GM12801 (cell line): ENCODE results near the gene ATG13.

Experiments used
- TF ChIP-seq, protein P1 (sequence below): IDR thresholded peaks from one replicate; pipeline ENCODE4 v1.5.1; 2011; ENCODE audit warnings: control low read depth; ENCODE audit not compliant: insufficient read length; ENCODE audit errors: extremely low read depth

The ATG13 gene

DNA sequence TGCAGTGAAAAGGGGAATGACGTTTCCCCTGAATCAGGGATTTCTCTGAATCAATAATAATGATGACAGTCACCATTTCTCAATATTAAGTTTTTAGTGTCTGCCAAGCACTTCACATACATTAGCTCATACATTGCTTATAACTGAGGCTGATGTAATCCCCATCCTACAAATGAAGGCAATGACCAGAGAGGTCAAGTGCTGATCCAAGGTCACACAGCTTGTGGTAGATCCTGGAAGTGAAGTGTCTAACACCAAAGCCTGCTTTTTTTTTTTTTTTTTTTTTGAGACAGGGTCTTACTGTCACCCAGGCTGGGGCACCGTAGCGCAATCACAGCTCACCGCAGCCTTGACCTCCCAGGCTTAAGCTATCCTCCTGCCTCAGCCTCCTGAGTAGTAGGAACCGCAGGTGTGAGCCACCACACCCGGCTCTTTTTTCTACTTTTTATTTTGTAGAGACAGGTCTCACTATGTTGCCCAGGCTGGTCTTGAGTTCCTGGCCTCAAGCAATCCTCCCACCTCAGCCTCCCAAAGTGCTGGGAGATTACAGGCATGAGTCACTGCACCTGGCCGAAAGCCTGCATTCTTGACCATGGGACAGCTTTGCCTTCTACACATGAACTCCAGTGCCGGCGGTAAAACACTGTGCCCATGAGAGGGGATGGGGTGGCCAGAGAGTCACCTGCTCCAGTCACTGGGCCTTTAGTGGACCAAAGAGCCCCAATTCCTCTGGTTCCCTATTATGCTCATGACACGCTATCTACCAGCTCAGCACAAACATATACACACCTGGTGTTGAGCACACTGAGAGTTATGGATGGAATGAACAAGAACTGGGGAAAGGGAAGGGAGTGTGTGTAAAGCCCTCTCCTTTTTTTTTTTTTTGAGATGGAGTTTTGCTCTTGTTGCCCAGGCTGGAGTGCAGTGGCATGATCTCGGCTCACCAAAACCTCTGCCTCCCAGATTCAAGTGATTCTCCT lies 65.7 kb downstream of the ATG13 start:
- TF ChIP-seq, protein P1, sequence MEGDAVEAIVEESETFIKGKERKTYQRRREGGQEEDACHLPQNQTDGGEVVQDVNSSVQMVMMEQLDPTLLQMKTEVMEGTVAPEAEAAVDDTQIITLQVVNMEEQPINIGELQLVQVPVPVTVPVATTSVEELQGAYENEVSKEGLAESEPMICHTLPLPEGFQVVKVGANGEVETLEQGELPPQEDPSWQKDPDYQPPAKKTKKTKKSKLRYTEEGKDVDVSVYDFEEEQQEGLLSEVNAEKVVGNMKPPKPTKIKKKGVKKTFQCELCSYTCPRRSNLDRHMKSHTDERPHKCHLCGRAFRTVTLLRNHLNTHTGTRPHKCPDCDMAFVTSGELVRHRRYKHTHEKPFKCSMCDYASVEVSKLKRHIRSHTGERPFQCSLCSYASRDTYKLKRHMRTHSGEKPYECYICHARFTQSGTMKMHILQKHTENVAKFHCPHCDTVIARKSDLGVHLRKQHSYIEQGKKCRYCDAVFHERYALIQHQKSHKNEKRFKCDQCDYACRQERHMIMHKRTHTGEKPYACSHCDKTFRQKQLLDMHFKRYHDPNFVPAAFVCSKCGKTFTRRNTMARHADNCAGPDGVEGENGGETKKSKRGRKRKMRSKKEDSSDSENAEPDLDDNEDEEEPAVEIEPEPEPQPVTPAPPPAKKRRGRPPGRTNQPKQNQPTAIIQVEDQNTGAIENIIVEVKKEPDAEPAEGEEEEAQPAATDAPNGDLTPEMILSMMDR, result no peak

DNA sequence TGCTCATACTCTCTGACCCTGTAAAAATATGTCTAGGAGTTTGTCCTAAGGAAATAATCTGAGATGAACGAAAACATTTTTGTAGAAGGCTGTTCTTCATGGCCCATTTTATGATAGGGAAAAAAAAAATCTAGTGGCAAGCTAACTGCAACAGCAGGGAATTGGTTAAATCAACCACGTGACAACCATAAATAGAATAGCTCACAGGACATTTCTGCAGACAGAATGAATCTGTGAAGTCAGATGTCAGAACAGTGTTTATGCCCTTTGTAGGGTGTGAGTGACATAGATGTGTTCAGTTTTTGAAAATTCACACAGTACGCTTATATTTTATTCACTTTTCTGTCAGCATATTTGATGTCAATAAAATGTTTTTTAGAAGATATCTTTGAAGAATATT lies 67.0 kb downstream of the ATG13 start:
- TF ChIP-seq, protein P1, result no peak

DNA sequence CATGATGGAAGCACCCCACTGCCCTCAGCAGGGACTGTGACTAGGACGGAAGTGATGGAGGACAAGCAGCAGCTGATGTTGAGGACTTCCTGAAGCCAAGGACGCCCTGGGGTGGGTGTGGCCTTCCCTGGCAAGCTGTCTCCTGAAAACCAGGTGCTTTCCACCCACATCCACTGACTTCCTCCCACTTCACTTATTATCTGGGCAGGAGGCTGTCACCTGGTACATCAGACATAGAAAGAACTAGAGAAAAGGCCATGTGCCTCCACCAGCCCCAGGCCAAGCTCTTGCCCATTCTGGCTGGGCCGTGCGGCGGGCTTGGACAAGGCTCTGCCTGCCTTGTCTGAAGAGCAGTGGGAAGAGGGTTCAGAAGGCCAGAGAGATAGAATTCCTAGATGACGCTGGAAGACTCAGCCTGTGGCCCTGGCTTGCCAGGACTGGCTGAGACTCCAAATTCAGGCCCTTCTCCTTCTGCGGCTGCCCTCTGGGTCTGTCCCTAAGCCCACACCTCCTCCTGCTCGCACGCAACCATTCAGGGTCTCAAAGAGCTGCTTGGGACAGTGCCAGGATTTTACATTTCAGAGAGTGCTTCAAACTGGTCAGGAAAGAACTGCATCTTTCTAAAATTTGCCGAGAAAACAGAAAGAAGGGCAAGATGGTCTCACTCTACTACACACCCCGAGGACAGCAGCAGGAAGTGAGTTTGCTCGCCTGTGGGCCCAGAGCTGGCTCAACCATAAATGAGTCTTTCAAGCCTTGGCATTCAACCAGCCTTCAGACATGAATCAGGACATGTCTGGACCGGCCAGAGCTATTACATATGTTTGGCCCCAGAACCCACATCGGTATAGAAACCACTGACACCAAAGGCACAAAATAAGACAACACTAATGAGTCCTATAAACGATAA lies 69.8 kb downstream of the ATG13 start:
- TF ChIP-seq, protein P1, result no peak

DNA sequence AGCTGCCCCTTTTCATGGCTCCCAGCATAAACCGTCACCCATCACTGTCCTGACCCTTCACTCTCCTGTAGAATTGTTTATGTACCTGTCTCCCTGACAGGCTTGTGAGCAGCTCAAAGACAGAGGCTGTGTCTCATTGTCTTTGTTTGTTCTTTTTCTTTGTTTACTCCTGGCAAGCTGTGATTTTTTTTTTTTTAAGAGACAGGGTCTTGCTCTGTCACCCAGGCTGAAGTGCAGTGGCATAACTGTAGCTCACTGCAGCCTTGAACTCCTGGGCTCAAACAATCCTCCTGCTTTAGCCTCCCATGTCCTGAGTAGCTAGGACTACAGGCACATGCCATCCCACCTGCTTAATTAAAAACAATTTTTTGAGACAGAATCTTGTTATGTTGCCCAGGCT lies 73.3 kb downstream of the ATG13 start:
- TF ChIP-seq, protein P1, result no peak

DNA sequence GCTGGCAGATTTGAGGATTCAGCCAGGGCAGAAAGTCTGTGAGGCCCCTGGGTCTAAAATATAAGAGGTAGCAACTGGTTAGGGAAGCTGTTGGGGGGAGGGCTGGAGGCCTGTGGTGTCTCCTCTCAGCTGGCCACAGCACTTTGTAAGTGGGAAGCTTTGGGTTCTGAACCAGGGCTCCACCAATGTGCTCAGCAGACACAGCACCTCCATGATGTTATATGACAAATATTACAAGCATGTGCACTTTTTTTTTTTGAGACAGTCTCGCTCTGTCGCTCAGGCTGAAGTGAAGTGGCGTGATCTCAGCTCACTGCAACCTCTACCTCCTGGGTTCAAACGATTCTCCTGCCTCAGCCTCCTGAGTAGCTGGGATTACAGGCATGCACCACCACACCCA lies 75.1 kb downstream of the ATG13 start:
- TF ChIP-seq, protein P1, result no peak

DNA sequence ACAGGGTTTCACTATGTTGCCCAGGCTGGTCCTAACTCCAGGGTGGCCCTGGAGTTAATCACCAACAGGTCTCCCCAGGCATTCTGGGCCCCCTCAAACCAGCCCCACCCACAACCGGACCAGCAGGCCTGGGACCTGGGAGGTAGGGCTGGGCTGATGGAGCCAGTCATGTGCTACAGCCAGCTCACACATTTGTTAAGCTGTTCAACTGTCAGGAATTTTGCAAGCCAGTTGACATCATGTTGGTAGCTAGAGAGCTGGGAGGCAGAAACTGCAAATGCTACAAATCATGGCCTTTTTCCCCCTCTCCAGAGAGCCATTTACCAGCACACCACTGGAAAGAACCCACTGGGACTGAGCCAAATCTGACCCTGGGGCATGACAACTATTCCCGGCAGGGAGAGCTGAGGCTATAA lies 76.3 kb downstream of the ATG13 start:
- TF ChIP-seq, protein P1, result no peak

DNA sequence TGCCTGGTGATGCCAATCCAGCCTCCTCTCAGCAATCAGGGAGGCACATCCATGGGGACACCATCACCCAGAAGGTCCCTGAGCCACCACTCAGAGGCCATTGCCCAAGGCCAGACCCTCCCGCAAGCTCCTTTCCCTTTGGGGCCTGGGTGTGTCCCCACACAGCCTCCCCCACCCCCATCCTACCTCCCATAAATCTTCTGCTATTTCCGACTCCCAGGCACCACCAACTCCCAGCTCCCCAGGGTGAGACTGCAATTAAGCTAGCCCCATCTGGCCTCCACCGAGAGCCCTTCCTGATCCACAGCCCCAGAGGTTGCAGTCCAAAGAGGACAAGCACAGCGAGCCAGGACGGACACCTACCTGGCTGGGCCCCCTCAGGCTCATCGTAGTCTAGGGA lies 76.7 kb downstream of the ATG13 start:
- TF ChIP-seq, protein P1, result no peak
